HG03558 (cell line): ENCODE data around the gene B3GNT9.
A peak's percentile ranks its signal among the peaks of the same experiment; 100 is the strongest.

Experiments used
- ATAC-seq: cut with Tn5 transposase; IDR thresholded peaks from one replicate; pipeline ENCODE4 v1.9.1; 2021; ENCODE audit warnings: moderate number of reproducible peaks; ENCODE audit not compliant: unreplicated experiment; ENCODE audit errors: extremely low read depth

B3GNT9 gene

GRCh38 chr16:67186550-67186950 is 35.8 kb upstream of the B3GNT9 start:
- no peak for ATAC-seq

- ATAC-seq, result no peak
These were observed 34.9 kb upstream of the B3GNT9 start for GRCh38 chr16:67185651-67186134.

DNA sequence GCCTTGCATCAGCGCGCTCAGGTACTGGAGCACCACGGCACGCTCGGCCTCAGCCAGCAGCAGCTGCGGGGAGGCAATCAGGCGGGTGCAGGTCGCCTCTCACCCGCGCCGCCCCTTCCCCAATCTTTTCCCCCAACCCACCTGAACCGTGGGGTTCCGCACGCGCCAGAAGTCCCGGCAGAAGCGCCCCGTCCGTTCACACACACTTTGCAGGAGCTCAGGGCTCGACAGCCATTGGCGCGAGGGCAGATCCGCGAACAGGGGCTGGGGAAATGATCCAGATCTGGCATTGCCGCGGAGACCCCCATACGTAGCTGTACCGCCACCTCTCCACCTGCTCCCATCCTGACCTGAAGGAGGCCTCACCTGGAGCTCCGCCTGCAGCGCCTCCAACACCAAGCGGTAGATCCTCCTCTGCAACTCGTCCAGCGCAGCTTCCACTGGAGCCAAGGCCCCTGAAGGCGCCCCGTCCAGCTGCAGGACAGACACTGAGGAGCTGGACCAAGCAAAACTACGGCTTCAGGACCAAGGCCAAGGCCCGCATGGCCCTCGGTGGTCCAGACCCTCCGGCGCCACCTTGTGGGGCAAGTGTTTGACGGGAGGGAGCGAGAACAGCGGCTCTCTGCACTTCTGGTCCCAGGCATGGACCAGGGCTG is 34.3 kb upstream of the B3GNT9 start:
- no peak for ATAC-seq

DNA sequence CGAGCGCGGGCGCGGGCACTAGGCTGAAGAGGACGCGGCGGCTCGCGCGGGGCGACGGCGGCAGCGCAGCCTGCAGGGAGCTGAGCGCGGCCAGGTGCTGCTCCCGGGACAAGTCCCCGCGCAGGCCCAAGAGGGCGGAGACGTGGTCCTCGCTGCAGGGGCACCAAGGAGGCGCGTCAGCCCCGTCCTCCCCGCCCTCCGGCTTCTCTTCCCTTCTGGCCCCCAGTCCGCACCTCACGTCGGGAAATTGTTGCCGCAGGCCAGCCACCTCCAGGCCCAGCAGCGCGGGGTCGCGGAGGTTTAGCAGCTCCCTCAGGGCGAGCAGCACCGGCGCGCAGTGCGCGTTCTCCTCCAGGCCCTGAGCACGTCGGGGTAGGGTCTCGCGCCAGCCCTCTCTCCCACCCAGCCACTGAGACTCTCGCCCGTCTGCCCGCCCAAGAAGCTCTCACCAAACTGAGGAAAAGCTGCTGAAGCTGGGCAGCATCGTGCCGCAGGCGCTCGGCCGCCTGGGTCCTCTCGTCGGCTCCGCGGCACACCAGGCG is 33.7 kb upstream of the B3GNT9 start:
- ATAC-seq, result no peak

DNA sequence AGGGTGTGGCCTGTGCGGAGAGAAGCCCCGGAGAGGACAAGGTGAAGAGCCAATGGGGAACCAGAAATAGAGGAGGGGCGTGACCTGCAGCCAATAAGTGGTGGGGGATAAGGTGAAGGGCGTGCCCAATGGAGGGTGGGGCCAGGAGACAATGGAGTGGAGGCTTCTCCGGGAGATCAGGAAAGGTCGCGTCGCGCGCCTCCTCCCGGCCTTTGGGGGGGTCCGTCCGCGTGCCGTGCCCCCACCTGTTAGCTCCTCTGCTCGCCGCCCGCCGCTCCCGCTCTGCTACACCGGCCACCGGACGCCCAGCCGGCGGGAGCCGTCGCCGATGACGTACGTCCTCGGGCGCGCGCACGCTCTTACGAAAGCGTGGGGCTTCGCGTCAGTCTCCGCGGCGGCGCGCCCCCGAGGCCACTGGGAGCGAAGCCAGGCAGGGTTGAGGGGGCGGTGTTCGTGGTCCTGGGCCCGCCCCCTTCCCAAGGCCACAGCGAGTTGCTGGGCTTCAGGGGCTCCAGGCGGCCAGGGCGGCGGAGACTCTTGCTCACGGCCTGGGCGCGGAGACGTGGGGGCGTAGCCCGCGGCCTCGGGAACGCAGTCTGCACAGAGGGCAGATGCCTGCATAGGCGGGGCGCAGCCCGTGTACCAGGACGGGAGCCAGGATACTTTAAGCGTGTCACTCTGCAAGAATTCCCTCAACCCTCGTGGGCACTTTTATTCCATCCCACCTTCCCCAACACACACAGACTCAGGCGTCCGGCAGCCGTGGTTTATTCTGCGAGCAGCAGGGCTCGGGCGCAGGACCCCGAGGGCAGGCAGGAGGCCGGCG is 33.0 kb upstream of the B3GNT9 start, which contains the start of gene MATCAP1:
MATCAP1 (minus strand) TSS at position 337 of the 826 bp plus-strand sequence. CDS start 3,353 bp downstream, outside the sequence.
- ATAC-seq, result peak; percentile 72

DNA sequence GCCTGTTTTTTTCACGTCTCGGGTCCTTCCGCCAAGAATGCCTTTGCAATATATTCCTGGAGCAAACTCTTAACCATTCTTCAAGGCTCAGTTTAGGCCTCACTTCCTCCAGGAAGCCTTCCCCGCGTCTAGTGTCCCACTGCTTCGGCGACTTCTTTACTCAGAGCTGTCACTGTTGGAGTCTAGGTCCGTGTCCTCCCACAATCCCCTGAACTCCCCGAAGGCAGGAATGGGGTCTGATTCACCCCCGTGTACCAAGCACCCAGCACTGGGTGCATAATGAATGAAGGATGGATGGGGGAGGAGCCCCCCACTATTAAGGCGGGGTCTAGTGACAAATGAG is 32.5 kb upstream of the B3GNT9 start:
- ATAC-seq, result no peak

GRCh38 chr16:67182288-67182687 is 31.5 kb upstream of the B3GNT9 start:
- ATAC-seq, result no peak

DNA sequence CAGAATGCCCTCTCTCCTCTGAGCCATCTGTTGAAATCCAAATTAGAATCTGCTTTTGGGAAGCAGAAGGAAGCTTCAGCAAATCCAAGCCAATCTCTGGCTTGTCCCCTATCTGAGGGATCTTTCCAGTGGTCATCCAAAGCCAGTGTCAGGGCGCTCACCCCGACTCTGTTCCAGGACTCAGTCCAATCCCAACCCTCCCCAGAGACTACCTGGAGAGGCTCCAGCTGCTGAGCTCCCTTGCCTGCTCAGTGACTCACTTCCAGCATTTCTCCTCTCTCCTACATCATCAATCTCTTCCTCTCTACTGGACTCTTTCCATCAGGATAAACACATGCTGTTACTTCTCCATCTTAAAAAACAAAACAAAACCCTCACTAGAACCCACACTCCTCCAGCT is 30.5 kb upstream of the B3GNT9 start:
- no peak for ATAC-seq

- ATAC-seq, result no peak
These were observed 29.4 kb upstream of the B3GNT9 start for GRCh38 chr16:67180166-67180565.

DNA sequence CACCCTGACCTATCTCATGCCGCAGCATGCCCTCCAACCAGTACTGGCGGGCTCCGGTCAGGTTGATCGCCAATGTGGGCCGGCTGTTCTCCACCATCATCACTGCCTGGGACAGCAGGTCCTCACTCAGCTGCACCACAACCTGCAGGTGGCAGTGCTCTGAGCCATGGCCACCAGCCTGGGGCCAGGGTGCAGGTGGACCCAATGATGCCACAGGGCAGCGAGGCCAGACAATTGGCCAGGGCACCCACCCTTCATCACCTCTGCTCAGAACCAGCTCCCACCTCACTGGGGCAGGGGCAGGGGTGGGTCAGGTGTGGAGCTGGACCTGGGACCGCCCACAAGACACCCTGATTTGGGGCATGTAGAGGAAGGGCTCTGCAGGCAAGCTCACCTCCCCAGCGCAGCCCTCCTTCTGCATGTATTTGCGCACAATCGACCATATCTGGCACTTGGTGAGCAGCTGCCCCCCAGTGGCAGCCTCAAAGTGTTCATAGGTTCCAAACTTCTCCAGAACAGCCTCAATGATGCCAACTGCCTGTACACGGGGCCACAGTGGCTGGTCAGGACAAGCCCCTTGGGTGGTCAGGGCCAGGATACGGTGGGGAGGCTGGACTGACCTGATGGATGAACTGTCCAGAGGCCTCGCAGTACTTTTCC is 28.8 kb upstream of the B3GNT9 start:
- ATAC-seq, result no peak

GRCh38 chr16:67177743-67178699 is 27.2 kb upstream of the B3GNT9 start:
- ATAC-seq, result no peak

DNA sequence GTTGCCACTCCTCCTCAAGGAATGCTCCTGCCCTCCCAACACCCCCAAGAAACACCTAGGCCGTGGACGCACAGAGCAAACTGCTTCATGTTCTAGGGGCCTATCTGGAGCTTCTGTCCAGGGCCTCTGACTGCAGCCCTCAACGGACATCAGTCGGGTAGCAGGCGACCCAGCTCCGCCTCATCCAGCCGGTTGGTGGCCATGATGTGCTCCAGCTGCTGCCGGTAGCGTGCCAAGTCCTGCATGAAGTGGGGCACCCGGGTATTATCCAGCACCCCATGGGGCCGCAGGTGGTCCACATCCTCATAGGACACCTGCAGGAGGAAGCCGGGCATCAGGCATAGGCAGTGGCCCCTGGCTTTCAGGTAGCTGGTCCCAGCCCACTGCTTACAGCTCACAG is 25.9 kb upstream of the B3GNT9 start:
- ATAC-seq, result no peak

GRCh38 chr16:67174706-67175231 is 24.0 kb upstream of the B3GNT9 start:
- no peak for ATAC-seq

- ATAC-seq, result no peak
These were observed 23.3 kb upstream of the B3GNT9 start for GRCh38 chr16:67173808-67174705.

GRCh38 chr16:67173323-67173722 is 22.5 kb upstream of the B3GNT9 start:
- ATAC-seq, result no peak

- no peak for ATAC-seq
These were observed 20.3 kb upstream of the B3GNT9 start for GRCh38 chr16:67170949-67171649.

DNA sequence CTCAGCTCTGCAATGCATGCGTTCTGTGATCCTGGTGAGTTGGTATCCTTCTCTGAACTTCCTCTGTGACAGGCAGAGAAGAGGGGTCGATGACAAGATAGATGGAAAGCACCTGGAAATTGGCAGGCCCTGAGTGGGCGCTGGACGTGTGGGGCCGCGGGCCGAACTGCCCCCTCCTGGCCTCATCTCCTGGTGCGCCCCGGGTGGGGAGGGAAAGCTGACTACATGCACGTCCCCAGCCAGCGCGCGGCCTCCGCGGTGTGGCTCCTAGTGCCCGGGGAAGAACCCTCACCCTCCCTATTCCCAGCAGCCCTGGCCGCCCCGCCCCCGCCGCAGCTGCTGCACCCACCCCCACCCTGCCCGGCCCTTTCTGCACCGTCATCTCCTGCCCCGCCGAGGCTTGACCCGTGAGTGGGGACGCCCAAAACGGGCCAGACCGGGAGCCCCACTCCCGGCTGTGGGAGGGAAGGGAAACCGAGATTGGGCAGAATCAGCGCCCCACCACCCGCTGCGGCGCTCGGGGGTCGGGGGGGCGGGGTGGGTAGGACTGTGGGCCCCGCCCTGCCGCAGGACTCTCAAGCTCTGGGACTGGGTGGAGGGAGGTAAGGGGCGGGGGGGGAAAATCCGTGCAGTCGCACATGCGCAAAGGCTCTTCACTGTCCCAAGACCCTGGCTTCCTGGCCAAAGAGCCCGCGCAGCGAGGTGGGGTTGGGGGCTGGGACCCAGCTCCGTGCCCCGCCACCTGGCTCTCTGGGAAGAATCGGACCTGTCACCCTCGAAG is 19.6 kb upstream of the B3GNT9 start, which contains the start of gene NOL3:
NOL3 (plus strand) TSS at position 371 of the 781 bp plus-strand sequence.
- ATAC-seq, result no peak
